Prostate gland (tissue), 2 donors: ENCODE measurements around the gene RMDN3.

Experiments
- CTCF ChIP-seq, 4 experiments: fragments of 200-600 bp in 2 of 4; fragments of 450-650 bp in 2 of 4; sonication (generic) in 2 of 4; IDR thresholded peaks; 1 replicate in 3 of 4; 2 replicates in 1 of 4; pipeline ENCODE4 v1.5.1; 2016 to 2019; ENCODE audit warnings: antibody characterized with exemption in 4 of 4, mild to moderate bottlenecking in 2 of 4, moderate library complexity in 2 of 4
- POLR2AphosphoS5 ChIP-seq: sonication (generic); formaldehyde crosslinking; IDR thresholded peaks from one replicate; pipeline ENCODE4 v1.6.1; 2017; ENCODE audit warnings: antibody characterized with exemption

GRCh38 chr15:40739047-40739446 is 16.0 kb downstream of the RMDN3 start:
- TF ChIP-seq CTCF (IDR thresholded peaks at IDR 0.05) (no peak), POLR2AphosphoS5 (no peak)
